Stimulated activated CD4-positive, alpha-beta T cell treated with anti-CD3 and anti-CD28 coated beads, Interleukin-2, amount 100 ng/mL, for 4 hours (primary cell): Measurements from ENCODE around the gene SEMA5B.

Source experiments
- DNase-seq: peaks from one replicate; pipeline ENCODE4 v3.0.0-alpha.2; 2020; ENCODE audit warnings: low read depth

Gene SEMA5B

DNA sequence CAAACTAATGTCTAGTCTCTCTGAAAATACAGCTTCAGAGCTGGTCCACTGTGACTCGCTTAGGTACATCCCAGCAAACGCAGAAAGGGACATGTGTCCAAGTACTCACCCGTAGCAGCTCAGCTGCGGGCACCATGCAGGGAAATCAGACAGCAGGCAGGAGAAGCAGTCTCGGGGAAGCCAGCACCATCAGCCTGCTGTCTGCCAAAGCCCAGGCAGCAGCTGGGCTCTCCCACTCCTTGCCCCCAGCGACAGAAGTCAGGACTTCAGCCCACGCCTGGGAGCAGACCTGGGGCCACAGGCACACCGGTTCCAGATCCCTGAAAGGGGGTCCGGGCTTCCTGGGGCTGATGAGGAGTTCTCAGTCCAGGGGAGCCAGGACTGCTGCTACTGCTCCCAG lies 34.9 kb downstream of the SEMA5B start:
- DNase-seq = no peak

DNA sequence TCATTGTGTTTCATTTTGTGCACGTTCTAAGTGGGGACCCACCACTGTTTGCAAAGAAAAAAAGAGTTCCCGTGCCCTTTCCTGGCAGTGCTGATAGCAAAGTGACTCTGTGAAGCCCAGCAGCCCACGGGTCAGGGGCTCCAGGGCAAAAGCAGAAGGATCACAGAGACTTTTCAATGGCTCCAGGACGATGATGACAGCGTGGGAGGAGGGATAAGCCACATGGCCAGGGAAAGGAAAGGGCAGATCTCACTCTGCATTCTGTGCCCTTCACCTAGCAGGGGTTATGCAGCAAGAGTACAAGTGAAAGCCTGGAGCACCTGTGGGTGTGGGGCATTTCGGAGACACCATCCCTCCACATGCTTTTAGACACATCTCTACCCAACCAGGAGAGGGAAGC lies 35.4 kb downstream of the SEMA5B start:
- DNase-seq = no peak

DNA sequence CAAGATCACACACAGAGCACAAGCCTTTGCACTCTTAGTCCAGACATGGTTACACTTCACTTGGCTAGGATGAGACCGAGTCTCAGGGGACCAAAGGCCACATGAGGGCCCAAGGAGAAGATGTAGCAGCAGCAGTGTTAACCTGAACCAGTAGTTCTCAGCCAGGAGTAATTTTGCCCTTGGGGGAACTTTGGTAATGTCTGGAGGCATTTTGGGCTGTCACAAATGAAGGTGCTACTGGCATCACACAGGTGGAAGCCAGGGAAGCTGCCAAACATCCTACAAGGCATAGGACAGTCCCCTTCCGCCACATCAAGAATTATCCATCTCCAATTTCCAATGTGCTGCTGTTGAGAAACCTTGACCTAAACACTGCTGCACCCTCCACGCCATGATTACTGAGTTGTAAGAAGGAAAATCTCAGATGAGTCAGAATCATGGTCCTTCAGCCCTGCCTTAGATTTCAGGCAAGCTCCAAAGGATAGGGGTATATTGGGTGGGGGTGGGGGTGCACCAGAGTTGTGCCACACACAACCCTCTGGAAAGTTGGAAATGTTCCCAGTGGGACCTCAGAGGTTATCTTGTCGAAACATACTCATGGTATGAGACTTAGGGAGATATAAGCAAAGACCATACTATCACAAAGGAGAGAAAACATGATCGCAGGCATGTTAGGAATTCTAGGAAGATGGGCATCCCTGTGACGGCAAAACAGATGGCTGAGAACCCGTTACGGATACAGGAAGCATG lies 36.2 kb downstream of the SEMA5B start:
- DNase-seq = no peak

DNA sequence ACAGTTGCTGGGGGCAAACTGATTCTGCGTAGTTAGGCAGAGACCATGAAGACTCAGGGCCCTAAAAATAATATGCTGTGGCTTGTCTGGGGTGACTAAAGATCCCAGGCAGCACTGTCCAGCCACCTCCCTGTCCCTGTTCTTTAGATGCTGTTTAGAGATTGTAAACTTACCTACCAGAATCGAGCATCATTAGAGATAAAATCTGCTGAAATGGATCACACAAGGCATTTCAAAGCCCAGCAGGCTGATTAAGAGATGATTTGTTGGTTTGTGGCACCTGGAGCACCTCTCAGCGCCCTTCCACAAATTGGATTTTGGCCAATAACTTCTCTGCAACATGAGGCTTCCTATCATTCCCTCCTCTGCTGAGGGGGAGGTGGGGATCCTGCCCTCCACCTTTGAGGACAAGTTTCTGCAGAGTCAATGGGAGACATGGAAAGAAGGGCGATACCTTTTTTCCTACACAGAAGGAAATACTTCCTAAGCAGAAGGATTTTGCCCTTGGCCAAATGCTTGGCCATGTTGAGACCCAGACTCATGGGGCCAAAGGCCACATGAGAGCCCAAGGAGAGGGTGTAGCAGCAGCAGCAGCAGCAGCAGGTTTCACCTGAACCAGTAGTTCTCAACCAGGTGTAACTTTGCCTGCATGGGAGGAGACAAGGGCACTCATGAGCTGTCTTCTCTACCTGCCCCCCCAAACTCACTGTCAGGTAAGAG lies 37.5 kb downstream of the SEMA5B start:
- no peak for DNase-seq

DNA sequence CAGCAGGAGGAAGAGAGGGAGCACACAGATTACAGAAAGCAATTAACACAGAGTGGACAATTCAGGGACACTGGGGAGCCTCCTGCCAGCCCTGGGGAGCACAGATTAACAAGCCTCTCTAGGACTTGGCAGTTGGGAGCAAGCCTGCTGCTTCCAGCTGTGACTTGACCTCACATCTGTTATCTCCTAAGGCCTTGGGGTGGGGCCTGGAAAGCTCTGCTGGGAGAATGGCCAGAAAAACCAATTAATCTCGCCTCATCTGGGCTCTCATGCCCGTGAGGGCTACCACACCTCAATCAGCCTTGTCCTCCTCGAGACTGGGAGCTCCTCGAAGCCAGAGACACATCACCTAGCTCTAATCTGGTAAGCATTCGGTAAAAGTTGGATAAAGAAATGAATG lies 39.1 kb downstream of the SEMA5B start:
- DNase-seq = no peak

DNA sequence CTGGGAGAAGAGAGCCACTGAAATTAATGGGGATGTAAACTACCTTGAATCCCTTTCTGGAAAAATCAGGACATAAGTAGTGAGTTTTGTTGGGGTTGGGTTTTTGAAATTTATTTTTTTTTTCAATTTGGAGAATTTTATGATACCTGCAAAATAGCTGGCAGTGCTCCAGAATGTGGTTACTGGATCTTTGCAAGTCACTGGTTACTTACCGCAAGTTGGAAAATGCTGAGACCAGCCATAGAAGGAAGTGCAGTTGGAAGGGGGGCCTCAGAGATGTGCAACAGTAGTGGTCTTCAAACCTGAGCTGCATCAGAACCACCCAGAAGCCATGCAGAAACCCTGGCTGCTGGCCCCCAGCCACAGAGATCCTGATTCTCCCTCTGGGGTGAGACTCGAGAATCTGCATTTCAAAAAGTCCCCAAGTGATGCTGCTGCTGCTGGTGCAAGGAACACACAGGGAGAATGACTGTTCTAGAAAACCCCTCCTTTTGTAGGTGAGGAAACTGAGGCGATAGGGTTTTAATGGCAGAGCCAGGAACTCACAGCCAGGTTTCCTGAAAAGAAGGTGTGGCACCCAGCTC lies 39.7 kb downstream of the SEMA5B start:
- DNase-seq = no peak

DNA sequence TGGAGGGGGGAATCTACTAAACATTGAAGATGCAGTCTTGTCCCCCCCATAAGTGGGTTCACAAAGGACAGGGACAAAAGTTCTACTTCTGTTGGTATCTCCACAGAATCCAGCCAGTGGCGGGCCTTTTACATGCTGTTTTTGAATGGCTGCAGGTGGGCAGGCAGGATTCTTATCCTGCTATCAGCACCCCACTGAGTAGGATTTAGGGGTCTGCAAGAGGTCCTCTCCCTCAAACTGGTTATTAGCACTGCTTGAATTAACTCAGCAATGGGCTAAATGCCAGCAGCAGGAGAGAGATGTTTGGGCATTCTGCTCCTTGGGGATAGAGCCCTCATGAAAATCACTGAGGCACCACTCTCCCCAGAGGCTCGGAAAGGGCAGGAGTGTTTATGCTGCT lies 40.3 kb downstream of the SEMA5B start:
- DNase-seq = no peak

DNA sequence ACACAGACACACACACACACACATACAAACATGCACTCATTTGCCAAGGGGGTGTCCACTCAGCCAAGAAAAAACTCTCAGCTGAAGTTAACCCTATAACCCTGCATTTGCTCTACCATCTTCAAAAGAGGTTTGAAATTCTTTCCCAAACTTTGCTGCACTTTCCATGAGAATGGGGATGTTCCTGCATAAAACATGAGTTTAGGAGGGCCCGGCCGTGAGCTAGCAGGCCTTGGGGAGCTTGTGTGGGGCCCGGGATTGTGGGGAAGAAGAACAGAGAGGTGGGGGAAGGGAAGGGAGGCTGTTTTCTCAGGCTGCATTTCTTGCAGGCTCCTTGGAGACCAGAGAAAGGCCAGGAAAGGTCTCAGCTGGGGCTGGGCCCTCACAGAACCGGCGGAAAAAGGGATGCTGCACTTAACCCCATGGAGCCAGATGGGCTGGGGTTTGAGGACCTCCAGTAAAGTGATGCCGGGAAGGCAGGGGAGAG lies 40.8 kb downstream of the SEMA5B start:
- no peak for DNase-seq

DNA sequence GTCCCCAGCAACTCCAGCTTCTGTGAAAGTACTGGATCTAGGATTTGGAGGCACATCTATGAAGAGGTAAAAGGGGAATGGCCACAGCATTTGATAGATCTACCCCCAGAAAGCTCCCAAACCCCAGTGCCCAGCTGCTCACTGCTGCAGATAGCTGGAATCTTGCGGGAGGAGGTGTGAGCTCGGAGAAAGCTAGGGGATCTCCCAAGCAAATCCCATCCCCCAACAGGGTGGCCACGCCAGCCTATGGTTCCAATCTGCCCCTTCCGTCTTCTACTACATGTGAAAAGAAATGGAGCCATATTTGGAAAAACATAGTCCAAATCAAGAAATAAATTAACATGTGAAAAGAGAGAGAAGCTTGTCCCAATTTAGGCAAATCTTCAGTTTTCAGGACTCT lies 42.0 kb downstream of the SEMA5B start:
- no peak for DNase-seq

DNA sequence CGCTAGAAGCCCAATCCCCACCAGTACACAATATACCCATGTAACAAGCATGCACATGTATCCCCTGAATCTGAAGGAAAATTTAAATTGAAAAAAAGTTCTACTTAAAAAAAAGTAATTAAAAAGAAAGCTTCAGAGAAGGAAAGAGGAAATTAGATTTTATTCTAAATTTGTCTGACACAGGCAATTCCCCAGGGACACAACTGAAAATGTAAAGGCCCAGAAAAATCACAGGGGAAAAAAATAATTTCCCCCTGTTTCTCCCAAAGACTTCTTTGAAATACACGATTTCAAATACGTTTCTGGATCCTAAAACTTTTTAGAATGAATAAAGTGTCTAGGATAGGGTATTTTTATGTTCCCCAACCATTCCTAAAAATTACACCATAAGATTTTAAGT lies 42.9 kb downstream of the SEMA5B start:
- DNase-seq = no peak

DNA sequence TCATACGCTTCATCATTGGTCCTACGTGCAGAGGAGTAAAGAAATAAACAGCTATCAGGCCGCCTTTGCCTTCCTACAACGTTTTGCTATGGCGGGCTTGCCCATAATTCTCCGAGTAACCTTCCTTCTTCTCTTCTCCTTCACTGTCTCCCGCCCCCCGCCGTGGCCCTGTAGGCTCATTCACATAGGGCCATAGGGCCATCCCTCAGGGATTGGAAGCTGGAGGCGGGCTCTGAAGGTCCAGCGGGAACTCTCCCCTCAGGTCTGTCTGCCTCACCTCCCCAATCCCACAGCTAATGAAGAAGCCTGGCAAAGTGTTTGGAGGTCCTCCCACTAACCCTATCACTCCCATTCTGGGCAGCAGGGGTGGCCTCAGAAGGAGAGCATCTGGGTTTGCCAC lies 43.6 kb downstream of the SEMA5B start:
- DNase-seq = no peak

DNA sequence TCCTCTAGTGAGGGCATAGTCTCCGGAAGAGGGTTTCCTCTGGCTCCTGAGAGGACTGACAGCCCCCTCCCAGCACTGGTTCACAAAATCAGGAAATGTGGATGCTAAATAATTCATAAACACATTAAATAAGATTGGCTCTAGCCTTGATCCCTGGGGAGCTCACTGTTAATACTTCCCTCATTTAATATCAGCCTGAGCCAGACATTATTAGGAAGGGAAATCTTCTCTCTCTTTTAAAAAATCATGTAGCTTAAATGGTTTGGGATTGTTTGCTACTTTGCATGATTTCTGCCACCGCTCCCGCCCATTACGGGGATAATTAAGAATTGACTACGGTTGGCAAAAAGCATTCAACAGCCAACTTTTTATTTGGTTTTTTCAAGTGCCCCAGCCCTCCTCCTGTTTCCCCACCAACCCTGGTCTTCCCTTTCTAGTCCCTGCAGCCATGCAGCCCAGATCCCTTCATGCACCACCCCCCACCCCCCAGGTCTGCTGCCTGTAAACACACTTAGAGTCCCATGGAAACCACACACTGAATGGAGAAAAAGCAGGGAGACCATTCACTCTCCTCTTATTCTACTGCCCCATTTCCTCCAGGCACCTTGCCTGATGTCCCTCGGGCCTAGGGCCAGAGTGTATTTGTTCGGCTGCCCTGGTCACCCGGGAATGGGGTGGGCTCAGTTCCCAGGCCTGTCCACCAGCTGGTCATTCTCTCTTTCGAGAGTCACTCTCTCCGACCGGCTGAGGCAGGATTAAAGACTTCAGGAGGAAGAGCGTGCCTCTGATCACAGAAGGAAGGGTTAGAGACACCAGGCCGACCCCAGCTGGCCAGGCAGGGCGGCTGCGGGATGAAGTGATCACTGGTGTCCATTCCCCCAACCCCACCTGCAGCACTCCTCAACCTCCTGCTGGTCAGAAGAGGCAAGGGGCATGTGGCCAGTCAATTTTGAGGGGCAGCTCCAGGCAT lies 45.1 kb downstream of the SEMA5B start:
- DNase-seq = no peak

DNA sequence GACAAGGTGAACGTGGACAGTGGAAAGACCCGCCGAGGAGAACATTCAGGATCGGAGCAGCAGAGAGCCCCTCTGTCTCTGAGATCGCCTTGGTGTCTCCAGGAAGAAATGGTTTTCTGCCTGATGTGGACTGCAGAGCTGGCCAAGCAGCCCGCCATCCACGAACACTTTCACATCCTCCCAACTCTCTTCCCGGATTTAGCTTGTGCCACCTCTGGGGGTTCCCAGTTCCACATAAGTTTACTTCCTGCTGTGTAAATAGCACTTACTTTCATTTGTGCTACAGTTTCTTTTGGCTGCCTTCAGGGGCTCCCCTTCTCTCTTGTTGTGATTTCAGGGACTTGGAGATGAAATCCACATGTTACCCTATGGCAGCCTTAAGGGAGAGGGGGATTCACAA lies 48.4 kb downstream of the SEMA5B start:
- DNase-seq = no peak

DNA sequence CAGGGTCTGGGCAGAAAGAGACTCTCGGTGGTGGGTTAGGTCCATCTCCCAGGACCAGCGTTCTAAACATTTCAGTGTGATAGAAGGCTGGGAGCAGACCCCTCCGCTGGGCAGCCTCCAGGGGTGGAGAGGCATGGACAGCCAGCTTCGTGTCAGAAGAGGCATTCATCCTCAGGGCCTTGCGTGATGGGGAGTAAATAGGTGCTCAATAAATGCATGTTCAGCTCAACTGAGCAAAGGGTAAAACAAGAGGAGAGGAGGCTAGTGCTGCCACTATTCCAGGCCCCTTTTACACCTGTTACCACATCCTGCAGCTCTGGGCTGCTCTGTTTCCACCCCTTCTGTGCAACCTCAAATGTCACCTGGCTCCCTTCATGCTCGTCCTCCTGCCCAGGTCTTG lies 49.0 kb downstream of the SEMA5B start:
- no peak for DNase-seq

DNA sequence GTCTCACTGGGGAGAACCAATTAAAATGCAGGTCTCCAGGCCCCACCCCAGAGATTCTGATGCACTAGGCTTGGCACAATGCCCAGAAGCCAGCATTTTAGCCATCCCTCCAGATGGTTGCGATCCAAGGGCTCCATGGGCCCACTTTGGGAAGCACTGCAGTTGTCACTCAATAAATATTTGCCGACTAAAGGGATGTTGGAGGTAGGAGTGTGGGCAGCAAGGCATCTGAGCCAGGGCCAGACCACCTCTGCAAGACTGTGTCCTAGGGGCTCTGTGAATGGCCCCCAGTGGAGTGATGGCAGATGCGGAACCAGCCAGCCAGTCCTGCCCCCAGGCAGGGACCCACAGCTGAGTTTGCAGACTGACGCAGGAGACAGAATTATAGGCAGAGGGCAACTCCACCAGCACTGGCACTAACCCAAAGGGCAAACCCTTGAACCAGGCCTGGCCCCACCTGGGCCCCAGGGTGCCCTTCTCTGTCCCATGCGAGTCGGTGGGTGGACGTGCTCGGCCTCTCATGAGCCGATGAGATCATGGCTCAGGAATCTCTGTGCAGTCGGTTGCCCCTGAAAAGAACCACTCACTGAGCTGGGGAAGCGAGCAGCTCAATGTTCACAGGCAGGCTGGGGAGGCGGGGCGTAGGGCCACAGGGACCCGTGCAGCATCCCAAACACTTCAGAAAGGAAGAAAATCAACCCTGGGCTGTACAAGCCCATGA lies 49.7 kb downstream of the SEMA5B start:
- DNase-seq = no peak

DNA sequence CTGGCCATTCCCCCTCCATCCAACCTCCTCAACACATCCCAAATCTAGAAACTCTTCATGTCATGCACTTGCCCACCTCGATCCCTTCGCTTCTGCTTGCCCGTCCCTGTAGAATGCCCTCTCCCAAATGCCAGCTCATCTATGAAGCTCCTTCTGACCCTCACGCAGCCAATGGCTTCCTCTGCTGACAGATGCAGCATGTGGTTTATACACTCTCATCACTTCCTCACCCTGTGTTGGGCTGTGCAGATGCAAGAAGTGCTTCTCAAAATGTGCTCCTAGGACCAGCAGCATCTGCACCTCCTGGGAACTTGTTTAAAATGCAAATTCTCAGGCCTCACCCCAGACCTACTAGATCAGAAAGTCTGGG lies 51.7 kb downstream of the SEMA5B start:
- no peak for DNase-seq

DNA sequence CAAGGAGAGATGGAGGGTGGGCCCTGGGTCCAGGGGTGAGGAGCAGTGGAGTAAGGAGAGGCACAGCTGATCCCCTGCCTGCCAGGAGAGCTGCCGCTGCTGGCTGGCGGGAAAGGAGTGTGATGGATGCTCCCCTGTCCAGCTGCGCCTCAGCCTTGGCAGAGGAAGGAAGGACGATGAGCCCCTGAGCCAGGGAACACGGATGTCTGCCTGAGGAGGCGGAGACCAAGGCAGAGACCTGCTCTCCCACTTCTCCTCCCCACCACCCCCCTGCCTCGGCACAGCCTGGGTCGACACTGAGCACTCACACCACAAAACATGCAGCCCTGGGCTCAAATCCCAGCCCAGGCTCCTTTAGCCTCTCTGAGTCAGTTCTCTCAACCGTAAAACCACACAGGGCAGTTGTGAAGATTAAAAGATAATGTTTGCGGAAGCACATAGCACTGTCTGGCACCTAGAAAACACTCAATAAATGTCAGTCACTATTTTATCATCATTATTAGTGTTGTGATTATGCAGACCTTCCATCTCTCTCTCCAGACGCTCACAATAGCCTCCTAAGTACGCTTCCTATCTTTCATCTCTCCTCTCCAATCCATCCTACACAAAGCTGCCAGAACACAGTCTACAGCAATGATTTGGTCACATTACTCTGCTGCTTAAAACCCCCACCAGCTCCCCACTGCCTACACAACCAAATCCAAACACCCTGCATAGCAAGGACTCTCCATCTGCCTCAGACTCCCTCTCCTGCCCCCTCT lies 52.2 kb downstream of the SEMA5B start:
- DNase-seq = no peak

DNA sequence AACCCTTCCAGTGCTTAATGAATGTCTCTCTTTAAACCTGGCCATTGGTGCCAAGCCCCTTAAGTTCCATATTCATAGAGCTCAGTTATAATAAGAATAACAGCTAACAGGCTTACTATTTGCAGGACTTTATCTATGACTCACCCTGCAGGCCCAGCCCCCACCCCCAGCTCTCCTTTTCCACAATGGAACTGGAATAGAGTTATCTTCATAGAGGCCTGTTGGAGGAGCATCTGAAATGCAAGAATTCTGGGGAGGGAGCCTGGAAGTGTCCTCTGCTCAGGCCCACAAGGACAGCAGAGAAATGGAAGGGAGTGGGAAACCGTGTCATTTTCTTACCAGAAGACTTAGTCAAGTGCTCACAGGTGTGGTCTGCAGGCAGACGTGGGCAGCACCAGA lies 52.8 kb downstream of the SEMA5B start:
- DNase-seq = no peak

DNA sequence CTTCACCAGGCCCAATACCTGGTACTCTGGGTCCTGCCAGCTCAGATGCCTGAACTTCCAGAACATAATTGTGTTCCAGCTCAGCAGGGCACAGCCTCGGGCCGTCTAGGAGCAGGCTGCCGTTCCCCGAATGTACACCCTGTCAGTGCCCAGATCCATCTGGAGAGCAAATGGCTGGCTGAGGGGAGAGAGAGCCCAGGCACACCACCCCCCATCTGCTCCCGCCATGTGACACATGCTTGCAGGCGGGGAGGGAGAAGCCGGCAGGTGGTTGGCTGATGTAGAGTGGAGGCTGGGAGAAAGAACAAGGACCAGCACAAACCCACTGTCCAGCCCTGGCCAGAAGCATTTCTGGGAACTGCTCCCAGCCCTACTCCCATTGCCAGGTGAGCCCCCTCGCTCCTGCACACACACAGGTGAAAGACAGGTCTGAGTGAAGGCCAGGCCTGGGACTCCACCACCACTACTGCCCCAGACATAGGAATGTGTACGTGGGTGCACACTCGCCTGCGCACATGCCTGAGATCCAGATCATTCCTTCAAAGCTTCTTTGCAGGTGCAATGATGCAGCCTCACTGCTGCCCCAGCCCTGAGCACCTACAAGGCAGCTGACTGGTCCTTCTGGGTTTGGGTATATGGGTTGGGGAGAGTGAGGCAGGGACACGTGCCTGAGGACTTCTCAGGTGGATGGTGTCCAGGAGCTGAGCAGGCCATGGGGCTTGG lies 53.5 kb downstream of the SEMA5B start:
- no peak for DNase-seq

DNA sequence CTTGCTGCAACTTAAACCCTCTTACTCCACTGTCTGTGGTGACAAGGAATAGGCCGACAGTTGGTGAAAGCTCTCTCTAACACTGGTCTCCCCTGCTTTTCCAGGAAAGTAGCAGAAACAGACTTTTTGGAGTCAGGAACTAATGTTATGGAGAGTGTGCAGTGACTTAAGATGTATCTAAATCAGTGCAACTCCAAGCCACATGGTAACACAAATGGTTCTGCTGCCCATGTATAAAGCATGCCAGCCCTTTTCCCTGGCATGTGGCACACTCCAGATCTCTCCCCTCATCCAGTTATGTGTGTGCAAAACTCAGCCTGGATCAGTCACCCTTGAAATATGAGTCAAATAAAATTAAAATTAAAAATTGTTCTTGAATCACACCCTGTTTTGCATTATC lies 55.4 kb downstream of the SEMA5B start:
- DNase-seq = no peak
